Activated CD8-positive, alpha-beta T cell treated with anti-CD3 and anti-CD28 coated beads for 36 hours (primary cell): Measurements from ENCODE around the gene HOXC5. TPM values are rescaled to one million over a fixed set of nuclear protein-coding genes. Genes with fewer than 3 reads are reported as not detected.

ENCODE experiments used
- ATAC-seq: fragments of 200-7000 bp; cut with Tn5 transposase; one replicate; pipeline ENCODE4 v1.10.0; 2021; ENCODE audit warnings: mild to moderate bottlenecking, moderate library complexity
- CTCF ChIA-PET: fragments of 350-600 bp; sonication (Branson Sonifier 250); formaldehyde crosslinking; loops from one replicate; lab custom pipeline; 2021; ENCODE audit warnings: antibody characterized with exemption; lab: Charles Lee
- POLR2A ChIA-PET: fragments of 350-600 bp; sonication (Branson Sonifier 250); formaldehyde crosslinking; loops from one replicate; lab custom pipeline; 2021; ENCODE audit warnings: antibody characterized with exemption; lab: Charles Lee
- DNase-seq: peaks from one replicate; pipeline ENCODE4 v3.0.0-alpha.2; 2020
- H3K27ac Mint-ChIP-seq: one replicate; pipeline ENCODE4 v1.8.0; 2021; ENCODE audit warnings: mild to moderate bottlenecking, mixed read lengths
- H3K27me3 Mint-ChIP-seq: one replicate; pipeline ENCODE4 v1.8.0; 2021; ENCODE audit warnings: mixed read lengths
- H3K36me3 Mint-ChIP-seq: one replicate; pipeline ENCODE4 v1.8.0; 2021; ENCODE audit warnings: low read depth, mixed read lengths
- H3K4me1 Mint-ChIP-seq: one replicate; pipeline ENCODE4 v1.8.0; 2021; ENCODE audit warnings: low read depth, mixed read lengths
- H3K4me3 Mint-ChIP-seq: one replicate; pipeline ENCODE4 v1.8.0; 2021; ENCODE audit warnings: mild to moderate bottlenecking, moderate library complexity, mixed read lengths
- H3K9me3 Mint-ChIP-seq: one replicate; pipeline ENCODE4 v1.8.0; 2021; ENCODE audit warnings: mixed read lengths
- CTCF ChIP-seq: fragments of 200-600 bp; IDR thresholded peaks from one replicate; pipeline ENCODE4 v1.8.0; 2022; ENCODE audit warnings: antibody characterized with exemption, mild to moderate bottlenecking
- intact Hi-C: fragments of 100-400 bp; cut with micrococcal nuclease; formaldehyde crosslinking; loops from one replicate; pipeline ENCODE4 v1.10.0; 2022
- total RNA-seq, 2 experiments: library from RNA; stranded (reverse); gene quantifications; one replicate each; pipeline ENCODE4 v1.2.3, GENCODE V29; 2021

The HOXC5 gene
- total RNA-seq, 2 experiments from 2014 or later: not detected

GRCh38 chr12:54050482-54050810, 17.6 kb downstream of the HOXC5 start:
- Mint-ChIP-seq H3K27ac (no peak overlapping the region), H3K4me3 (no peak overlapping the region), H3K36me3 (no peaks in the 10 kb centered on the region), H3K4me1 (peaks cover 33% of the 10 kb centered on the region), H3K27me3 (peaks cover 77% of the 10 kb centered on the region), H3K9me3 (no peaks in the 10 kb centered on the region)
- intact Hi-C loops: no loop called here
- DNase-seq: no peak
- TF ChIP-seq CTCF: no peak
- ATAC-seq: no peak
- POLR2A ChIA-PET: no interaction called here
- CTCF ChIA-PET: interaction anchor here (0.9 to 2.7 kb wide), 7 partner anchors 10 to 164 kb away, joined by 3 to 16 read pairs (median 3); partner anchors contain the start of gene HOXC5

- CTCF ChIA-PET: interaction anchor here (0.9 to 2.7 kb wide), 7 partner anchors 10 to 156 kb away, joined by 3 to 16 read pairs (median 3); partner anchors contain the start of gene HOXC5
Observed at GRCh38 chr12:54051026-54051842, 18.4 kb downstream of the HOXC5 start.

GRCh38 chr12:54051874-54052437, 19.1 kb downstream of the HOXC5 start:
- intact Hi-C loops: no loop called here
- no peak for ATAC-seq
- POLR2A ChIA-PET: no interaction called here
- peaks cover 69% of the 10 kb centered on the region for H3K27me3 Mint-ChIP-seq
- peaks cover 31% of the 10 kb centered on the region for H3K4me1 Mint-ChIP-seq
- H3K4me3 Mint-ChIP-seq: no peak overlapping the region
- CTCF ChIA-PET: interaction anchor here (0.5 to 3.1 kb wide), 8 partner anchors 8 to 308 kb away, joined by 3 to 31 read pairs (median 6); partner anchors contain the start of gene HOXC5
- H3K9me3 Mint-ChIP-seq: no peaks in the 10 kb centered on the region
- no peak for TF ChIP-seq CTCF
- no peaks in the 10 kb centered on the region for H3K36me3 Mint-ChIP-seq
- H3K27ac Mint-ChIP-seq: no peak overlapping the region
- DNase-seq: no peak

More at GRCh38 chr12:54051026-54051842, 18.4 kb downstream of the HOXC5 start:
- Mint-ChIP-seq H3K4me1 (peaks cover 33% of the 10 kb centered on the region), H3K36me3 (no peaks in the 10 kb centered on the region), H3K27me3 (peaks cover 75% of the 10 kb centered on the region), H3K27ac (no peak overlapping the region), H3K4me3 (no peak overlapping the region), H3K9me3 (no peaks in the 10 kb centered on the region)
- intact Hi-C loops: no loop called here
- ATAC-seq (no peak), DNase-seq (no peak)
- TF ChIP-seq CTCF: no peak
- POLR2A ChIA-PET: no interaction called here

- ChIA-PET CTCF (interaction anchor here (0.5 to 3.1 kb wide), 11 partner anchors 8 to 309 kb away, joined by 3 to 31 read pairs (median 5); partner anchors contain the start of gene HOXC5), POLR2A (no interaction called here)
- Mint-ChIP-seq H3K27ac (peak overlapping the region; percentile 82), H3K36me3 (no peaks in the 10 kb centered on the region), H3K9me3 (no peaks in the 10 kb centered on the region), H3K4me1 (peaks cover 30% of the 10 kb centered on the region), H3K4me3 (peak overlapping the region; percentile 73), H3K27me3 (peaks cover 68% of the 10 kb centered on the region)
- no peak for TF ChIP-seq CTCF
- intact Hi-C loops: no loop called here
- DNase-seq (no peak), ATAC-seq (peak; percentile 7)
Observed at GRCh38 chr12:54052438-54053002, 19.7 kb downstream of the HOXC5 start.
